Effector memory CD8-positive, alpha-beta T cell (primary cell): ENCODE measurements around the gene SNX5.

Experiments used
- ATAC-seq: fragments of 150-1000 bp; cut with Tn5 transposase; replicated peaks from 2 replicates; pipeline ENCODE4 v1.10.0; 2021; ENCODE audit warnings: mild to moderate bottlenecking, moderate library complexity
- DNase-seq, 3 experiments: peaks; one replicate each; pipeline ENCODE4 v3.0.0; 2021
- H3K27ac Mint-ChIP-seq, 2 donors: one replicate each; pipeline ENCODE4 v1.8.0; 2022; ENCODE audit warnings: mild to moderate bottlenecking in 2 of 2, mixed read lengths in 2 of 2, moderate library complexity in 2 of 2
- H3K27me3 Mint-ChIP-seq, 2 donors: one replicate each; pipeline ENCODE4 v1.8.0; 2022; ENCODE audit warnings: mixed read lengths in 2 of 2
- H3K36me3 Mint-ChIP-seq: one replicate; pipeline ENCODE4 v1.8.0; 2022; ENCODE audit warnings: mild to moderate bottlenecking, moderate library complexity, mixed read lengths; ENCODE audit not compliant: insufficient read depth
- H3K4me1 Mint-ChIP-seq, 2 donors: one replicate each; pipeline ENCODE4 v1.8.0; 2022; ENCODE audit warnings: low read depth in 2 of 2, mixed read lengths in 2 of 2
- H3K4me3 Mint-ChIP-seq, 2 donors: one replicate each; pipeline ENCODE4 v1.8.0; 2022; ENCODE audit warnings: mild to moderate bottlenecking in 2 of 2, mixed read lengths in 2 of 2, moderate library complexity in 2 of 2
- H3K9me3 Mint-ChIP-seq, 2 donors: one replicate each; pipeline ENCODE4 v1.8.0; 2022; ENCODE audit warnings: mixed read lengths in 2 of 2

The SNX5 gene

GRCh38 chr20:18004384-18005031 is 35.9 kb upstream of the SNX5 start:
- ATAC-seq: no peak
- no peaks in the 10 kb centered on the region for H3K9me3 Mint-ChIP-seq
- H3K27ac Mint-ChIP-seq: no peak overlapping the region
- H3K27me3 Mint-ChIP-seq: peaks cover 0 to 9% of the 10 kb centered on the region in 2 donors
- no peaks in the 10 kb centered on the region for H3K4me1 Mint-ChIP-seq
- no peak overlapping the region for H3K4me3 Mint-ChIP-seq
- no peak for DNase-seq
- no peaks in the 10 kb centered on the region for H3K36me3 Mint-ChIP-seq

DNA sequence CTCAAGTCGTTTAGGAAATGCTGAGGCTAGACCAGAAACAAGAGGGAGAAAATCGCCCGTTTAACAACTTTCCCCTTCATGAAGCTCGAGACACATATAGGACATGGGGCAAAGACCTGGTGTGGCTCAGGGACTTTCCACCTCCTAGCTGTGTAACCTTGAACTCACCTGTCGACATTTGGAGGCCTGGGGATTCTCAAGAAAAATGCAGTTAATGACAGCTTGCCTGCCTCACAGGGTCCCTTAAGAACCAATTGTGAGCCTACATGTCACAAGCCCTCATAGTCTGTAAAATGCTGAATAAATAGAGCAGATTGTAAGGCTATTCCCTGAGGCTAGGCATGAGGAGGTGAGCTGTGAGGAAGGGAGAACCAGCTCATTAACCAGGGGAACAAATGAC is 35.3 kb upstream of the SNX5 start:
- Mint-ChIP-seq H3K27me3 (peaks cover 0 to 9% of the 10 kb centered on the region in 2 donors), H3K36me3 (no peaks in the 10 kb centered on the region), H3K4me3 (no peak overlapping the region), H3K9me3 (no peaks in the 10 kb centered on the region), H3K27ac (no peak overlapping the region), H3K4me1 (no peaks in the 10 kb centered on the region)
- ATAC-seq (no peak), DNase-seq (no peak)

- H3K36me3 Mint-ChIP-seq: no peaks in the 10 kb centered on the region
- H3K4me3 Mint-ChIP-seq: no peak overlapping the region
- H3K27ac Mint-ChIP-seq: no peak overlapping the region
- H3K27me3 Mint-ChIP-seq: no peaks in the 10 kb centered on the region
- DNase-seq: no peak
- no peak for ATAC-seq
- no peaks in the 10 kb centered on the region for H3K9me3 Mint-ChIP-seq
- H3K4me1 Mint-ChIP-seq: peaks cover 0 to 1% of the 10 kb centered on the region in 2 donors
These were observed 32.7 kb upstream of the SNX5 start for GRCh38 chr20:18001131-18001921.

DNA sequence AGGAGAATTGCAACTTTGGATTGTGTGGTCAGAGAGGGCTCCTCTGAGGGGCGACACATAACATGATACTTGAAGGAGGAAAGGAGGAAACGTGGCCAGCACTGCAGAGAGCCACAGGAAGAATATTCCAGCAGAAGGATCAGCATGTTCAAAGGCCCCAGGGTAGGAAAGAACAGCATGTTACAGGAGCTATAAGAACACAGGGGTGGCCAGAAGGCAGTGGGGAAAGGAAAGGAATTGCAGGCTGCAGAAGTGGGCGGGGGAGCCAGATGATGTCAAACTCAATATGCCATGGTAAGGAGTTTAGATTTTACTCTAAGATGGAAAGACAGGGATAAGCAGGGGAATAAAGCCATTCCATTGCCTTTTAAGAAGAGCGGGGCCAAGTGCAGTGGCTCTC is 31.0 kb upstream of the SNX5 start:
- Mint-ChIP-seq H3K27me3 (no peaks in the 10 kb centered on the region), H3K9me3 (no peaks in the 10 kb centered on the region), H3K36me3 (no peaks in the 10 kb centered on the region), H3K27ac (no peak overlapping the region), H3K4me3 (no peak overlapping the region), H3K4me1 (peaks cover 5 to 6% of the 10 kb centered on the region in 2 donors)
- DNase-seq (no peak), ATAC-seq (no peak)

DNA sequence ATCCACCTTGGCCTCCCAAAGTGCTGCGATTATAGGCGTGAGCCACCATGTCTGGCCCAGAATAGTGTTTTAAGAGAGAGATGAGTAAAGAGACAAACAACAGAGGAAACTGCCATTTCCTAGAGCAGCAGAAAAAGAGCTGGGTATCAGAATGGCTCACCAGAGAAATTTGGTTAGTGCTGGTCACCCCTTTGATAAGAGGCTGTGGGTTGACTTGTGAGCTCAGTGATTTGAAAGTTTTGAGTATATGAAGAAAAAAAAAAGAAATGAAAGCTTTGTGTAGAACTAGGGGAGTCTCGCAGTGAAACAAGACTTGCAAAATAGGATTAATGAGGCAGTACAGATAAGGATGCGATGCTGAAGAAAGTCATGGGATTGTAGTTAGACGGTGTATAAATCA is 29.9 kb upstream of the SNX5 start:
- ATAC-seq (no peak), DNase-seq (no peak)
- Mint-ChIP-seq H3K27ac (peak overlapping the region in 1 of 2 donors; percentile 29), H3K9me3 (no peaks in the 10 kb centered on the region), H3K4me1 (peaks cover 5 to 6% of the 10 kb centered on the region in 2 donors), H3K36me3 (no peaks in the 10 kb centered on the region), H3K27me3 (no peaks in the 10 kb centered on the region), H3K4me3 (no peak overlapping the region)

DNA sequence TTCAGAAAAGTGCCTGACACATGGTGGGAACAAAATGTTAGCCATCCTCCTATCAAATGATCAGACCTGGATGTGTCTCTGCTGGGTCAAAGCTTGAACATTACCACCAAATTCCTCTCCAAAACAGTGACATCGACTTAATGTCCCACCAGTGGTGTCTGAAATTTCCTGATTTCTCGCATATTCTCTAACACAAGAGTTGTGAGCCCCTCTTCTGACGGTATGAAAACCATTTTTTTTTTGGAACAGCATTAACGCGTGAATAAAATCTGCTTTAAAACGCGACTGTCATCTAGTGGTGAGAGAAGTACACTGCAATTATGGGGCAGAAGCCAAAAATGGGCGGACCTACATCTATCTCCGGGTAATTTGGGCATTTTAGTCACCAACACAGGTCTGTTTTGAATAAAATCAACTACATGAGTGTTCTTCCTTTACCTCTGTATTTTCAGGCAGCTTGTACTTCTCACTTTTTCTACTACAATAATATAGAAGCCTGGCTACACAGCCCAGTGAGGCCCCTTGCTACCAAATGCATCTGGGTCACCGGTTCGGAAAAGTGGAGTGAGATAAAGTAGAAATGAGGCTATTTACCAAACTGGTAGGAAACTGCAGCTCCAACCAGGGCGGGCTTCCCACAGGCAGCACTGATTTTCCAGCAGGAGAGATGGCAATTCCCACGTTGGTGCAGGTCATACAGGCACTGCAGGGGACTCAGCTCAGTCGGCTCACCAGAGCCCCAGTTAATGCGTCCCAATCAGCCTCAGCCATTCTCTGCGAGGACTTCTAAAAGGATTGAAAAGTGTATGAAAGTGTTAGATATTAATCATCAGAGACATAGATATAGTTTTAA is 27.6 kb upstream of the SNX5 start:
- Mint-ChIP-seq H3K4me1 (peaks cover 5 to 6% of the 10 kb centered on the region in 2 donors), H3K36me3 (no peaks in the 10 kb centered on the region), H3K27me3 (no peaks in the 10 kb centered on the region), H3K27ac (no peak overlapping the region), H3K9me3 (no peaks in the 10 kb centered on the region), H3K4me3 (no peak overlapping the region)
- DNase-seq (peak; percentile 48 to 63 (median 56)), ATAC-seq (peak; percentile 92)

- ATAC-seq (no peak), DNase-seq (no peak)
- Mint-ChIP-seq H3K27ac (peak overlapping the region in 1 of 2 donors; percentile 36), H3K36me3 (peaks cover 9% of the 10 kb centered on the region), H3K4me1 (peaks cover 5 to 6% of the 10 kb centered on the region in 2 donors), H3K9me3 (no peaks in the 10 kb centered on the region), H3K4me3 (no peak overlapping the region), H3K27me3 (no peaks in the 10 kb centered on the region)
These were observed 25.0 kb upstream of the SNX5 start for GRCh38 chr20:17993546-17993945.

DNA sequence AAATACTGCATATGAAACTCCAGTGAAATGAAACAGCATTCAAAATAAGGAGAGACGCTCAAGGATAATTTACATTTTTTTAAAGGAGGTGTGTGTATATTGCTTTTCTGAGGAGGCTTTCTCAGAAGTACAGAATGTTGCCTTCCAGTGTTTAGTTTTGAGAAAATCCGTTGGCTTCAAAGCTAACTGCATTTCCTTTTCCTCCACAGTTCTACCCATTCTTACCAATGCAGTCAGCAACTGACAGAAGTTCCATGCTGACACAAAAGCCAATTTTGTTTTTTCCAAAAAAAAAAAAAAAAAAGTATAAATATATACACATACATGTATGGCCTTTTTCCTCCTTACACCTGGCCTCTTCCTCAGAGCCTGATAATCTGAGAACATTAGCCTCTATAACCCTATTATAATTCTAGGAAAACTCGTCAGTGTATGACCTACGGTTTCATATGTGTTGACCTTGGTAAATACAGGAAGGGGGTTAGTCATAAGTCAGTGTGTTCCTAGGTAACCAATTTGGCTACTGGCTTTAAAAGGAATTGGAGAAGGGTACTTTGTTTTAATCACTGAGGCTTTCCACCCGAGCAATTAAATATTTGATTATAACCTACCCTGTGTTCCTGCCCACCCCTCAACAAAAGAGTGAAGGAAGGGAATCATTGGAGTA is 24.4 kb upstream of the SNX5 start:
- H3K4me1 Mint-ChIP-seq: peaks cover 5 to 6% of the 10 kb centered on the region in 2 donors
- peak overlapping the region in 1 of 2 donors; percentile 36 for H3K27ac Mint-ChIP-seq
- no peaks in the 10 kb centered on the region for H3K9me3 Mint-ChIP-seq
- H3K4me3 Mint-ChIP-seq: no peak overlapping the region
- no peaks in the 10 kb centered on the region for H3K27me3 Mint-ChIP-seq
- DNase-seq: no peak
- H3K36me3 Mint-ChIP-seq: peaks cover 15% of the 10 kb centered on the region
- no peak for ATAC-seq

DNA sequence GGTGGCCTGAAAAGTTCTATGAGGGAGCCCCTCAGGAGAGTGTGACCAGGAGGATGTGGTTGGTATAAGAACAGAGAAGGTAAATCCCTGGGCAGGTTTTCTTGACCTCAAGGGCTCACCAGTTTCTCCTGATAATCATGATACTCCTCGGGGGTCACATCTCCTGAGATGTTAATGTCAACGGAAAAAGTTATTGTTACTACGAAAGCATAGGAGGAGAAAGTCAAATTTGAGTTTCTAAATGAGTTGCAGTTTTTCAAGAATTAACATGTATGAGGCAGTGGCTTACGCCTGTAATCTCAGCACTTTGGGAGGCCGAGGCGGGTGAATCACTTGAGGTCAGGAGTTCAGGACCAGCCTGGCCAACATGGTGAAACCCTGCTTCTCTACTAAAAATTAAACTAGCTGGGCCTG is 23.6 kb upstream of the SNX5 start:
- H3K4me1 Mint-ChIP-seq: peaks cover 5 to 6% of the 10 kb centered on the region in 2 donors
- ATAC-seq (no peak), DNase-seq (no peak)
- H3K36me3 Mint-ChIP-seq: peaks cover 19% of the 10 kb centered on the region
- H3K27ac Mint-ChIP-seq: peak overlapping the region; percentile 35 to 36
- H3K9me3 Mint-ChIP-seq: no peaks in the 10 kb centered on the region
- H3K4me3 Mint-ChIP-seq: no peak overlapping the region
- no peaks in the 10 kb centered on the region for H3K27me3 Mint-ChIP-seq

- Mint-ChIP-seq H3K36me3 (peaks cover 27% of the 10 kb centered on the region), H3K4me3 (no peak overlapping the region), H3K4me1 (no peaks in the 10 kb centered on the region), H3K27me3 (no peaks in the 10 kb centered on the region), H3K9me3 (no peaks in the 10 kb centered on the region), H3K27ac (no peak overlapping the region)
- no peak for ATAC-seq
- DNase-seq: no peak
These were observed 21.8 kb upstream of the SNX5 start for GRCh38 chr20:17990278-17990972.

DNA sequence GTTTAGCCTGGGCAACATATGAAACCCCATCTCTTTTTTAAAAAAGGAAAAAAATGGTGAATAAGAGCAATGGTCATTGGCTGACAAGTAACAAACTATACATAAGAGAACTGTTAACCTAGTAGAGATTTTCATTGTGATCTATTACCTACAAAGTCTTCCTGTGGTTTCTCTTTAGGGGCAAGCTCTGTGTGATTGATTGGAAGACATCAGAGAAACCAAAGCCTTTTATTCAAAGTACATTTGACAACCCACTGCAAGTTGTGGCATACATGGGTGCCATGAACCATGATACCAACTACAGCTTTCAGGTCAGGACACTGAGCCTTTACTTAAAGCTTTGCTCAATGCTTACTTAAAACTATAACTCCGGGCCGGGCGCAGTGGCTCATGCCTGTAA is 19.4 kb upstream of the SNX5 start:
- Mint-ChIP-seq H3K4me1 (peaks cover 0 to 9% of the 10 kb centered on the region in 2 donors), H3K27me3 (no peaks in the 10 kb centered on the region), H3K4me3 (no peak overlapping the region), H3K9me3 (no peaks in the 10 kb centered on the region), H3K36me3 (peaks cover 27% of the 10 kb centered on the region), H3K27ac (peak overlapping the region; percentile 67 to 84)
- ATAC-seq (no peak), DNase-seq (no peak)

GRCh38 chr20:17985388-17986018 is 16.9 kb upstream of the SNX5 start:
- Mint-ChIP-seq H3K4me3 (no peak overlapping the region), H3K9me3 (no peaks in the 10 kb centered on the region), H3K4me1 (peaks cover 1 to 12% of the 10 kb centered on the region in 2 donors), H3K27me3 (no peaks in the 10 kb centered on the region), H3K27ac (no peak overlapping the region), H3K36me3 (peaks cover 35% of the 10 kb centered on the region)
- no peak for ATAC-seq
- no peak for DNase-seq
